Skeletal muscle cell (primary cell): ENCODE results near the gene RNF213.
"Not testable (repeated sequence)": the region's sequence is repeated elsewhere in the genome, so short reads cannot be mapped to it uniquely, and the experiment has no call there.

Source experiments
- DNase-seq: peaks from one replicate; pipeline ENCODE4 v3.0.0-alpha.2; 2010; ENCODE audit warnings: low read depth
- H3K4me3 ChIP-seq: 2 replicates; pipeline ENCODE4 v1.5.1; 2011; ENCODE audit warnings: low read depth, mild to moderate bottlenecking, control low read depth, low read length, moderate library complexity

RNF213 gene

GRCh38 chr17:80394629-80395216, 134.1 kb downstream of the RNF213 start:
- no peak overlapping the region for H3K4me3 ChIP-seq
- no peak for DNase-seq

GRCh38 chr17:80395402-80396151, 134.9 kb downstream of the RNF213 start:
- no peak for DNase-seq
- H3K4me3 ChIP-seq = no peak overlapping the region

GRCh38 chr17:80396157-80397033, 135.7 kb downstream of the RNF213 start:
- DNase-seq = no peak

GRCh38 chr17:80397034-80397387, 136.4 kb downstream of the RNF213 start:
- no peak overlapping the region for H3K4me3 ChIP-seq
- DNase-seq = no peak

More at GRCh38 chr17:80396157-80397033, 135.7 kb downstream of the RNF213 start:
- no peak overlapping the region for H3K4me3 ChIP-seq

GRCh38 chr17:80397686-80398085, 137.0 kb downstream of the RNF213 start:
- no peak for DNase-seq
- no peak overlapping the region for H3K4me3 ChIP-seq

GRCh38 chr17:80401086-80401485, 140.4 kb downstream of the RNF213 start:
- not testable (repeated sequence) for H3K4me3 ChIP-seq, DNase-seq

GRCh38 chr17:80402102-80402501, 141.4 kb downstream of the RNF213 start:
- H3K4me3 ChIP-seq, DNase-seq: not testable (repeated sequence)

GRCh38 chr17:80402959-80403358, 142.3 kb downstream of the RNF213 start:
- DNase-seq = no peak
- H3K4me3 ChIP-seq = no peak overlapping the region

- no peak for DNase-seq
- H3K4me3 ChIP-seq = no peak overlapping the region
Measured at GRCh38 chr17:80406146-80406545, 145.5 kb downstream of the RNF213 start.

- not testable (repeated sequence) for H3K4me3 ChIP-seq, DNase-seq
Measured at GRCh38 chr17:80407917-80408316, 147.3 kb downstream of the RNF213 start.

GRCh38 chr17:80408872-80409271, 148.2 kb downstream of the RNF213 start:
- H3K4me3 ChIP-seq = no peak overlapping the region
- no peak for DNase-seq

GRCh38 chr17:80409626-80410025, 149.0 kb downstream of the RNF213 start:
- no peak for DNase-seq
- H3K4me3 ChIP-seq = no peak overlapping the region

GRCh38 chr17:80410441-80411087, 149.9 kb downstream of the RNF213 start:
- DNase-seq, H3K4me3 ChIP-seq: not testable (repeated sequence)

- peak overlapping the region; percentile 99 for H3K4me3 ChIP-seq
- no peak for DNase-seq
Measured at GRCh38 chr17:80413771-80414507, 153.3 kb downstream of the RNF213 start.

- no peak for DNase-seq
- peak overlapping the region; percentile 99 for H3K4me3 ChIP-seq
Measured at GRCh38 chr17:80414508-80414802, 153.8 kb downstream of the RNF213 start.

GRCh38 chr17:80414803-80415625, 154.4 kb downstream of the RNF213 start, which contains the start of gene ENDOV:
Gene ENDOV (plus strand): TSS chr17:80415167. CDS start chr17:80415195, 28 bp downstream.
- peak within 1 kb of the TSS; percentile 99 for H3K4me3 ChIP-seq
- DNase-seq = peak; percentile 77

- no peak for DNase-seq
- peak overlapping the region; percentile 99 for H3K4me3 ChIP-seq
Measured at GRCh38 chr17:80415626-80416137, 155.0 kb downstream of the RNF213 start.

GRCh38 chr17:80416260-80416939, 155.7 kb downstream of the RNF213 start:
- H3K4me3 ChIP-seq = peak overlapping the region; percentile 99
- DNase-seq = no peak
